Measurements from ENCODE around the gene TMPO.

DNA sequence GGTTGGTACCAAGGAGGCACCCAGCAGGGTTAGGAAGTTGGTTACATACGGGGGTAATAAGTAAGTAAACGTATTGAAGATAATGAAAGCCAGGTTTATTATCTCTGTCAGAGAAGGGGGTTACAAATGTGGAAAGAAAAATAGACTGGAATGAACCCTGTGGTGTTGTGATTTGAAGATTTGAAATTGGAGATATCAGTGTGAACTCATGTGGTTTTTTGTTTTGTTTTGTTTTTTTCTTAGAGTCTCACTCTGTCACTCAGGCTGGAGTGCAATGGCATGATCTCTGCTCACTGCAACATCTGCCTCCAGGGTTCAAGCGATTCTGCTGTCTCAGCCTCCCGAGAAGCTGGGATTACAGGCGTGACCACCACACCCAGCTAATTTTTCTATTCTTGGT lies 64.0 kb downstream of the TMPO start:
- TF ChIP-seq POLR2A (IDR thresholded peaks at IDR 0.05) (no peak), CTCF (IDR thresholded peaks at IDR 0.05) (no peak)

Data from Peyer's patch (tissue), 4 donors.